GM21723 (cell line): ENCODE measurements around the gene ITM2B.

Experiments
- ATAC-seq: cut with Tn5 transposase; IDR thresholded peaks from one replicate; pipeline ENCODE4 v1.9.1; 2021; ENCODE audit warnings: mild to moderate bottlenecking, moderate library complexity; ENCODE audit not compliant: unreplicated experiment

The ITM2B gene

DNA sequence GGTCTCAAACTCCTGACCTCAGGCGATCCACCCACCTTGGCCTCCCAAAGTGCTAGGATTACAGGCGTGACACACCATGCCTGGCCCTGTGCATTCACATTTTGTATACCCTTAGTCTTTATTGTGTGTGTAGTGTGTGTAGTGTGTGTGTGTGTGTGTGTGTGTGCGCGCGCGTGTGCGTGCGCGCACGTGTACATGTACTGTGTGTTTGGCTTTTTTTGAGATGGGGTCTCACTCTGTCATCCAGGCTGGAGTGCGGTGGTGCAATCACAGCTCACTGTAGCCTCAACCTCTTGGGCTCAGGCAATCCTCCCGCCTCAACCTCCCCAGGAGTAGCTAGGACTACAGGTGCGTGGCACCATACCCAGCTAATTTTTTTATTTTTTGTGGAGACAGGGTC is 22.1 kb downstream of the ITM2B start:
- ATAC-seq, result no peak

DNA sequence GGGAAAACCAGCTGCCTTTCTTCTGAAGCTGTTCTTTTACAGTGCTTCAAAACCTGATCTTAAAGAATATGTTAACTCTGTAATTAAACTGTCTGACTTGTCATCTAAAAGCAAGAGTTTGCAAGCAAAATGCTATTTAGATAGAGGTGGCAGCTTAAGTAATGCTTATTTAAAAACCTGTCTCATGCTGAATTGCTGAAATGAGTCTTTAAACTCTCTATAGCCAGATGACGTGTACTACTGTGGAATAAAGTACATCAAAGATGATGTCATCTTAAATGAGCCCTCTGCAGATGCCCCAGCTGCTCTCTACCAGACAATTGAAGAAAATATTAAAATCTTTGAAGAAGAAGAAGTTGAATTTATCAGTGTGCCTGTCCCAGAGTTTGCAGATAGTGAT is 22.9 kb downstream of the ITM2B start:
- ATAC-seq, result no peak

DNA sequence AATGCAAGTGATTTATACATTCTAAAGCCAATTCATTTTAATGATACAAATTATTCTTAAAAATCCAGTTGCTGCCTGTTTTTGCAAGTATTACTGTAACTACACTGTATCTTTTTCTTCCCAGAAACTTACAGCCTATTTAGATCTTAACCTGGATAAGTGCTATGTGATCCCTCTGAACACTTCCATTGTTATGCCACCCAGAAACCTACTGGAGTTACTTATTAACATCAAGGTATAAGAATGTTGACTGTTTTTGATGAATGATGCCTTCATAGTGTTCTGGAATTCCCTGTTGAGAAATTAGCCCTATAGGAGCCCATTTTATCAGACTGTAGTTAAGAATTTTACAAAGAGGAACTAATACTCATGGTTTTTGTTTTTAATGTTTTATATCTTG is 25.0 kb downstream of the ITM2B start:
- no peak for ATAC-seq

DNA sequence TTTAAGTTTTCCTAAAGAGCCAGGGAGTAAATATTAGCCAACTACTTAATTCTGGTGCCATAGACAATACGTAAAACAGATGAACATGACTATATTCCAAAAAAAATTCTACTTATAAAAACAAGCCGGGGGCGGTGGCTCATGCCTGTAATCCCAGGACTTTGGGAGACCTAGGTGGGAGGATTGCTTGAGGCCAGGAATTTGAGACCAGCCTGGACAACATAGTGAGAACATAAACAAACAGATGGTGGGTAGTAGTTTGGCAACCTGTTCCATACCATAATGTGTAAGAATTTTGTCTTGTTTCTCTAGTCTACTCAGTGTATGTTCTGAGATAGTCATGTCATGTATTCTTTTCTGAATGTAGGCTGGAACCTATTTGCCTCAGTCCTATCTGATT is 25.4 kb downstream of the ITM2B start:
- no peak for ATAC-seq

DNA sequence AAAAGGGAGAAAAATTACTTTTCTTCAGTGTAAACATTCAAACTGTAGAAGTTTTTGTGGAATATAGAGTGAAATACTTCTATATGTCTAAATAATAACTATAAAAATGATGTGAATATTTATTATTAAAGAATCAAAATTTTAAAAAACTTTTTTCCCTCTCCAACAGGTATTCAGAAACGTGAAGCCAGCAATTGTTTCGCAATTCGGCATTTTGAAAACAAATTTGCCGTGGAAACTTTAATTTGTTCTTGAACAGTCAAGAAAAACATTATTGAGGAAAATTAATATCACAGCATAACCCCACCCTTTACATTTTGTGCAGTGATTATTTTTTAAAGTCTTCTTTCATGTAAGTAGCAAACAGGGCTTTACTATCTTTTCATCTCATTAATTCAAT is 28.0 kb downstream of the ITM2B start:
- ATAC-seq, result no peak

DNA sequence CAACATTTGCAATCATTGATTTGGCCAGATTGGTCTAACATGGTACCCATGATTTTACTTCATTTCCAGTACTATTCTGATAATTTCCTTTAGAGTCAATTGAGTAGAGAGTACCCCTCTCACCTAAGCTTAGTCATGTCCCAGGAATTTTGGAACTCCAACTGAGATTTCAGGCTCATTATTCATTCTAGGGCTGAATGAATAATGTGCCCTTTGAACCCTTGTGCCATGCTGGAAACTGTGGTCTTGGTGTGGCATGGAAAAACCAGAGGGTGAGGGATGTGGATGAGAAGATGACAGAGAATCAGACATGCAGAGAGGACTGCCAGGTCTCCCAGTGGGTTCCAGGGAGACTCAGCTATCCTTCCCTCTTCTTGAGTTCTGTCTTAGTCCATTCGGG is 30.2 kb downstream of the ITM2B start:
- ATAC-seq, result no peak

DNA sequence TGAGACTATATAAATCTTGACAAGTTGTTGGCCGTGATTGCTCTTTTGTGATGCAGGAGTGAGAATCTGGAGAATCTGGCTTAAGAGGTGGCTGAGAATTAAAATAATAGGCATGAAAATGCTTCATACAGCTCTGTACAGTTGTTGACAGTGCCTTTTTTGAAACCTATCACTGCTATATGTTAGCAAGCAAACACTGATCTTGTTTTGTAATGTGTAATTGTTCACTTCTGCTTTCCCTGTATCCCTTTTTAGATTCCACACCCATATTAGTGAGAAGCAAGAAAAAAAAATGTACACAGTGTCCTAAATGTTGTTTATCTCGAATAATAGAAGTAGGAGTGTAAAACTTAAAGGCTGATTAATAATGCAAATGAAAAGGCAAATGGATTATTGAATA is 31.1 kb downstream of the ITM2B start:
- ATAC-seq, result no peak

DNA sequence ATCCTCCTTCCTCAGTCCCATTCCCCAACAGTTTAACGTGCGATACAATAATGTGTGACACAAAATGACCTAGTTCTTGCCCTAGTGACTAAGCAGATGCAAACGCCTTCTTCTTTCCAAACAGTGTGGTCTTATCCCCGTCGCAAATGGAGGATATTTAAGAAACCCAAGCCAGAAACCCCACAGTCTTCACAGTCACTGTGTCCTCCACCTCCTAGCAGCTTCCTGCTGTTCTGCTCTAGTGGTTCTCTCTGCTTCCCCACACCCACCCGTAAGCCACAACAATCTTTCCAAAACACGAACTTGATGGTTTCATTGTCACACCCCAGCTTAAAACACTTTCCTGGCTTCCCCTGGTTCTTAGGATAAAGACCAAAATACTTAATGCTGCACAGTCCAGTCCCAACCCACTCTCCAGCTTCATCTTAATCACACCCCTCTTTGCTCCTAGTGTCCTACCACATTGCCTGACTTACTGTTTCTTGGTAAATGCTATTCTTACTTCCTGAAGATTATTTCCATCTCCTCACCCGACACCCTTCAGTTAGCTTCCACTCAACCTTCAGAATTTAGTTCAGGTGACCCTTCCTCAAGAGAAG is 32.3 kb downstream of the ITM2B start:
- ATAC-seq, result no peak

DNA sequence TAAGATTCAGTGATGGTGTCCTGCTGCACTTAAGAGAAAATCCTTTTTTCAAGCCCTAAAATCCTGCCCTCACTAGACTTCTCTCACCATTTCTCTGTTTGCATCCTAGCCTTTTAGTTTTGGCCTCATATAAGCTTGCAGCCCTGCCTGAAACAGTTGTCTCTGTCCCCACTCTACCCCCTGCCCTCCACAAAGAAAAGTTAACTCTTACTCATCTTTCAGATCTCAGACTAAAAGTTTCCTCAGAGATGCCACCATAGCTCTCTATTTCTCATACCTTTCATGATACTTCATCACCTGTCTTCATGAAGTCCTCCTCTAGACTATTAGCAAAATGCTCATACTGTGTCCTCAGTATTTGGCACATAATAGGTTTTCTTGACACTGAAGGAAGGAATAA is 33.1 kb downstream of the ITM2B start:
- ATAC-seq, result no peak

DNA sequence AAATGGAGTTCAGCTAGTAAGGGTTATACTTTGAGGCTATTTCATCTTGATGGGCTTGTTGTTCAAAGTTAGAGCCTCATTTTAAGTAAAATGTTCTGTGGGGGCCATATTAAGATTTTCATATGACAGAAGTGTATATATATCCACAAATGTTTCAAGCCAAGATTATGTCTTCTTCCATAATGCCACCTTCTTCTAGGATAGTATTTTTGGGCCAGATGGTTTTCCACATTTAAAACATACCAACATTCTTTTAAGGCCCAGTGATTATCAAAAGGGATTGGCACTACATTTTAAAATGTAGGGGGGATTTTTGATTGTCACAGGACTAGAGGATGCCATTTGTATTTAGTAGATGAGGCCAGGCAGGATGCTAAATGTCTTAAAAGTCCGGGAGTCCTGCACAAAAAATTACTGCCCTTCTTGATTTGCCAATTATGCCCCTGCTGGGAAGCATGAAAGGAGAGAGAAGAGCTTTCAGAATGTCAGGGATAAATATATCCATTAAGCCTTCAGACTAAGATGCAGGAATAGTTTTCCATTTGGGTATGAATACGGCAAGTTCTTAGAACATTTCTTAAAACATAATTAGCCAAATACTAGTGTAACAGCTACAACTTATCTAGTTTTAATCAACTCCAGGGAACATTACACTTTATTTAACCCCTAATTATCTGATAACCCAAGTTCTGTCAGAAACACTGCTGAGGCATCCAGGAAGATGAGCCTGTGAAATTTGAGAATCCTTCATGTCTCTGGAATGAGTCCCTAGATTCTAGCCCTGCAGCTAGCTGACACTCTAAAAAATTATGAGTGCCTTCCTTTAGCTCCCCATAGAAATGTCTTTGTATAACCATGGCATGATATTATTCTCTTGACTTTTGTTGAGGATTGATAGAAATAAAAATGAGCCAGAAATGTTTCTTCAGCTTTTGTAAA is 34.0 kb downstream of the ITM2B start:
- ATAC-seq, result no peak

DNA sequence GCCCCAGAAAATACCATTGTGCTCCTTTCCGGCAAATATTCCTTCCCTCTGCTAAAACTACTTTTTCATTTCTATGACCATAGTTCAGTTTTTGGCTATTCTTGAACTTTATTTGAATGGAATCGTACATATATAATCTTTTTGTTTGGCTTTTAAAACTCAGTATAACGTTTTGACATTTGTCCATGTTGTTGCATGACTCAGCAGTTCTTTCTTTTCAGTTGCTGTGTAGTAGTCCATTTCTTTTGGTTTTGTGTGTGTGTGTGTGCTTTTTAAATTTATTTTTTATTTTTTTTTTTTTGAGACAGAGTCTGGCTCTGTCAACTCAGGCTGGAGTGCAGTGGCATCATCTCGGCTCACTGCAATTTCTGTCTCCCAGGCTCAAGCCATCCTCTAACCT is 35.0 kb downstream of the ITM2B start:
- no peak for ATAC-seq

DNA sequence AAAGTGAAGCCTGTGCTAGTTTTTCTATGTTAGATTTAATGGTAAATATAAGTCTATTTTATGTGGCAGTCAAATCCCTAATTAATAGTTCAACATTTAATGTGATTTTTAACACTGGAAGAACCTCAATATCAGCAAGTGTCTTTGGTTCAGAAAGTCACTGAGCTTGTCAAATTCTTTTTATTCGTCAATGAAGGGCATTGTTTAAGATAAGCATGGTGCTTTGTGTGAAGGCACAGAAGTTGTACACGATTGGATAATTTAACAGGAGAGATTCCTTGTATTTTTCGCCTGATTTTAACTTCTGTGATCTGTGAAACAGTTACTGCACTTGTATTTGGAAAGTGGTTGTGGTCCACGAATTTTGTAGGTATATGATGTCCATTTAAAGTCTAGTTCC is 40.3 kb downstream of the ITM2B start:
- no peak for ATAC-seq

DNA sequence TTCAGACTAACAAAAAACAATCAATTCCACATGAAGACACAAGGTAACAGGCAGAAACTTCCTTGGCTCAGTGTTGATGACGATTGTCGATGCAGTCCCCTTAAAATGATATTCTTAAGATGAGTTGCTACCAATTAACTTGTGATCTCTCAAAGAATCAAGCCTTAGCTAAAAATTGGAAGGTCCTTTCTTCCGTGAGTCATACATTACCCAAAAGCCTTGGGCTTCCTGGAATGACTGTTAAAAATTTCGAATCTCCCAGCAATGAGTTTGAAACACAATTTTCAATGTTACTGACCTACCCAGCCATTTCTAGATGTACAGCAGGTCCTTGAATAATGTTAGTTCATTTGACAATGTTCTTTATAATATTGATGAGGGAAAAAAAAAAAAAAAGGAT is 42.5 kb downstream of the ITM2B start:
- ATAC-seq, result no peak

DNA sequence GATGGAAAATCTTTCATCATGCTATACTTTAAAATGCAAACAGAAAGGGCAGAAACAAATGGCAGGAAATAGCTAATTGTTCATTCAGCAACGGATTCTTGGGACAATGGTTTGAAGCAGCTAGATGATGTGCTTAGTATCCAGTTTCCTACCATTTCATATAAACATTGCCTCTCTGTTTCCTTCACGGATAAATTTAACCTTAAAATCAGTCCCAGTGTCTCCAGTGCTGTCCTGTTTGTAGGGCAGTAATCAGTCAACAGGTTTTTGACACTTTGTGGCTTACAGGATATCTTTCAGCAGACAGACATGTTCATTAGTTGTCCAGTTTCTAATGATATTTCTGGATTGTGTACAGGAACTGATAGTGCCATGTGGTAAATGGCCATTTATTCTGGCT is 45.8 kb downstream of the ITM2B start:
- no peak for ATAC-seq

DNA sequence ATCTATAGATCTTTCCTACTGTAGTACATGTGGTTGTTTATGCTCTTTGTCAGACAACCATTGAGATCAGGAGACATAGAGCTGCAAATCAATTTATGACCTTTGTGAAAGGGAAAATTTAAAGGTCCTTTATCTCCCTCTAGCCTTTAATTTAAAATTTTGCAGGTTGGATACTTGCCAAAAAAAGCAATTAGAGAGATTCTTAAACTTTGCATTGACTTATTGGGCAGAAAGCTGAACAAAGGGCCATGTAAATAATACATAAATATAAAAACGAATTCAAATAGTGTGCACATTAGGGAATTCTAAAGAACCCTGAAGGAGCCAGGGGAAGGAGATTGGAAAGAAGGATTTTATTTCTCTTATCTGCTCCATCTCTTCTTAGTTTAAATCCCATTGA is 48.5 kb downstream of the ITM2B start:
- no peak for ATAC-seq

DNA sequence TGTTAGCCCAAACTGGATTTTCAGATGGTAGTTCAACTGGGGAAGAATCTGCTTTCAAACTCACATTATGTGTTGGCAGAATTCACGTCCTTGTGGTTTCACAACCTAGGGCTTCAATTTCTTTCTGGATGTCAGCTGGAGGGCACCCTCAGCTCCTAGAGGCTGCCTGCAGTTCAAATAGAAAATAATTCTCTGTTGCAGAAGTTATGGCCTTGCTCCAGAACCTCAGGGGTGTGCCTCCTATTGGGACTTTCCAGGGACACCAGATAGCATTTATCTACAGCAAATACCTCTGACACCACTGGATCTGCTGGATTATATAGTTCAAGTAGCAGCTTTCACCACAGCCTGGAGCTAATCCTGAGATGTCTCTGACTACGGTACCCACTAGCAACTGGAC is 58.7 kb downstream of the ITM2B start:
- ATAC-seq, result no peak

DNA sequence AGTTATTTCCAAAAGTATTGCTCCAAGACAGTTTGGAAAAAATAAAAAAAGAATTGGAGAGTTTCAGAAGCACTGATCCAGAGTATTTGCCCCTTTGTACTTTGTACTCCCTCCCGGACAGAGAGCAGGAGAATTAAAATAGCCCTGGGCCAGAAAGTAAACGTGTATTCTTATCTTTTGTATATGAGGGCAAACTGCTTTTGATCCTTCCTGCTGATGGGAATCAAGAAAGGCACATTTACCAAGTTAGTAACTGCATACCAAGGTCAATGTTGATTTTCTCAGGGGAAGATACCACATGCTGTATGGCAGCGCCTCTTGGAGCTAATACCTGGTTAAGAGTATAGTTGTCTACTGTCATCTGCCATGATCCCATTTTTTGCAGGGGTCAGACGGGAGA is 59.6 kb downstream of the ITM2B start:
- ATAC-seq, result no peak

DNA sequence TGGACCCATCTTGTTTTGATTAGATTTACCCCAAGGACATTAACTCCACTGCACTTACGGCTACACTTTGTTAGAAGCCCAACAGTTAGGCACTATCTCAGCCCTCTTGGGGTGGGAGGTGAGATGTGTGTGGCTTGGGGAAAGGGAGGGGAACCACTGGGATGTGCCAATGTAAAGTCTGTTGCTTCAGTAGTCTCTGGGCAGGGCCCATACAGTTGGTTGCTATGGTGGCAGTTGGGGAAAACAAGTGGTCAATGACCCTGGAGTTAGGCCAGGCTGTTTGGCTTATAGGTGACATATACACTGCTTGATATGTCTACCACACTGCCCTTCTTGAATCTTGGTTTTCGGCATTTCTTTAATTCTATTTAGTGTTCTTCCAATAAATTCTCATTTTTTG is 61.6 kb downstream of the ITM2B start:
- no peak for ATAC-seq

DNA sequence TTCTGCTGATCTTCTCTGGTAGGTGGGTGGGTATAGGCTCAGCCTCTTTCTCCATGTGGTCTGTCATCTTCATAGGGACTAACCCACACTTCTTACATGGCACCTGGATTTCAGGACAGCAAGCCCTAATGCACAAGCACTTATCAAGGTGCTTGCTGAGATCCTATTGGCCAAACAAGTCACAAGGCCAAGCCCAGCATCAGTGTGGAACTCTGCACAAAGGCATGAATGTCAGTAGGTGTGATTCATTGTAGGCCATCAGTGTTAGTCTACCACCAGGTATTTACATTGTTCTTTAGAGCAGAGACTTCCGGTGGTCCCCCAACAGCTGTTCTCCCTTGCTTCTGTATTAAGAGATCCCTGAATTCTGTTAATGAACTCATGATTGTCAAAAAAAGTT is 62.3 kb downstream of the ITM2B start:
- ATAC-seq, result no peak

DNA sequence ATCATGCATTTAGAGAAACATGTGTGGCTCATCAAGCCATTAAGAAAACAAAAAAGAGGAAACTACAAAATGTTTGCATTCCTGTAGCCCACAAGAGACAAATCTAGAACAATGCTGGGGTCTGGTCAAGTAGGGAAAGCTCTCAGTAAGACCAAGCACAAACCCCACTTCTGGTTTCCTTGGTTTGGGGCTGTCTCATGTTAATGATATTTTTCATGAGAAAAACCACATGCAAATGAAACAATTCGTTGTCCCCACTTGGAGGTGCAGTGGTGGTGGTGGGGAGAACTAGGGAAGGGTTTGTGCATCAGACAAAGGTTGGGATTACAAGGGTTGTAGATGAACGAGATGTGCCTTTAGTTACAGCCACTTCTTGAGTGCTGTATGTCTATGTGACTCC is 63.5 kb downstream of the ITM2B start:
- no peak for ATAC-seq

DNA sequence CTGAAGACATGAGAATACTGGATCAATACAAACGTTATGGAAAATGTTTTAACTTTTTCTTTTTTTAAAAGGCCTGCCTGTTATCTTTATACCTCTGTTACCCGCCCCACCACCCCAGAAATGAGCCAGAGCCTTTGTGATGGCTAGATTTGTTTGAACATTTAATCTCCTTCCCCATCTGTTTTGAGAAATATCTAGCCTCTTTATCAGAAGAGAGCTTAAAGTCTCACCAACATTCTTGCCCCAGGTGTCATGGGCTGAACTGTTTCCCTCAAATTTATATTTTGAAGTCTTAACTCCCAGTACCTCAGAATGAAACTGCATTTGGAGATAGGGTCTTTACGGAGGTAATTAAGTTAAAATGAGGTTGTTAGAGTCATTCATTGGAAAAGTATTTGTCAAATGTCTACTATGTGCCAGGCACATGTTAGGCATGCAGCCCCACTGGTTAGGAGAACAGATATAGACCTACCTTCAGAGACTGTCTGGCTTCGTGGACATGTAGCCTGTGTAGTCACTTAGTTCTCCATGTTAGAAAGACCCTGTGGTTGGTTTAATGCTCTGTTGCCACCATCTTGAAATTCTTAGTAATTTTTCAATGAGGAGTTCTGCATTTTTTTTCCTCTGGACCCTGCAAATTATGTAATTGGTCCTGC is 64.3 kb downstream of the ITM2B start:
- ATAC-seq, result no peak

DNA sequence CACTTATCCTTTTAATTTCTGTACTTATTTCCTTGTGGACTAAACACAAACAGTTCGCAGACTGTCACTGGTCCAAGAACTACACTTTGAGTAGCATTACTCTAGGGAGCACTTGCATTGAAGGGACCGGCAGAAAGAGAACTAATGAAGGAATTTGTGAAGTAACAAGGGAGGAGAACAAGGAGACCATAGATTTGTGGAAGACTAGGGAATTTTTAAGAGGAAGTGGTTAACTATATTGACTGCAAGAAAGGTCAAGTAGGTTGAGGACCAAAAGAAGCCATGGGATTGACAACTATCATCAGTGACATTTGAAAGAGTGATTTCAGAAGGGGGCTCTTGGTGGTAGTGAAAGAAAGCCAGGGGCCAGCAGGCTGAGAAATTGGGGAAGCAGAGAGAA is 66.6 kb downstream of the ITM2B start:
- ATAC-seq, result no peak
